AG10803 (cell line): Measurements from ENCODE around the gene KCMF1.
"Not testable (repeated sequence)": the region's sequence is repeated elsewhere in the genome, so short reads cannot be mapped to it uniquely, and the experiment has no call there.

Experiments used
- DNase-seq: peaks from one replicate; pipeline ENCODE4 v3.0.0; 2010; ENCODE audit warnings: low read depth
- H3K4me3 ChIP-seq: 2 replicates; pipeline ENCODE4 v1.5.1; 2011; ENCODE audit warnings: mild to moderate bottlenecking, low read length, control low read depth
- TF ChIP-seq, protein P1 (sequence below): conservative IDR thresholded peaks from 2 replicates; pipeline ENCODE4 v1.5.1; 2011; ENCODE audit warnings: mild to moderate bottlenecking, low read length, control low read depth, inconsistent platforms

Gene KCMF1

DNA sequence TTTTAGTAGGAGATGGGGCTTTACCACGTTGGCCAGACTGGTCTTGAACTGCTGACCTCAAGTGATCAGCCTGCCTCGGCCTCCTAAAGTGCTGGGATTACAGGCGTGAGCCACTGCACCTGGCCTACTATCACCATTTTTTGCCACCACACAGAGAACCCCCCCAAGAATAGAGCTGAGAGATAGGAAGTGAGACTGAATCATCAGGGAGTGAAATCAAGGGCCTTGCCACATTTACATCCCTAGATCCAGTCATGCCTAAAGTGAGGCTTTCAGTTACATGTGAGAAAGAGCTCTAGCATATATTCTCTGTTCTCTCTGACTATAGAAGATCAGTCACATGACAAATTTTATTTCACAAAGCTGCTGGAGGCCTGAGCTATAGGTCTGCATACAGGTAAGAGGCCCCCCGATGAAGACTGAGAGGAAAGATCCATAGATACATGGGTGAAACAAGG is 28.0 kb upstream of the KCMF1 start:
- DNase-seq: peak; percentile 31

GRCh38 chr2:84944295-84944909 is 26.6 kb upstream of the KCMF1 start:
- no peak overlapping the region for H3K4me3 ChIP-seq
- no peak for DNase-seq
- TF ChIP-seq, protein P1, sequence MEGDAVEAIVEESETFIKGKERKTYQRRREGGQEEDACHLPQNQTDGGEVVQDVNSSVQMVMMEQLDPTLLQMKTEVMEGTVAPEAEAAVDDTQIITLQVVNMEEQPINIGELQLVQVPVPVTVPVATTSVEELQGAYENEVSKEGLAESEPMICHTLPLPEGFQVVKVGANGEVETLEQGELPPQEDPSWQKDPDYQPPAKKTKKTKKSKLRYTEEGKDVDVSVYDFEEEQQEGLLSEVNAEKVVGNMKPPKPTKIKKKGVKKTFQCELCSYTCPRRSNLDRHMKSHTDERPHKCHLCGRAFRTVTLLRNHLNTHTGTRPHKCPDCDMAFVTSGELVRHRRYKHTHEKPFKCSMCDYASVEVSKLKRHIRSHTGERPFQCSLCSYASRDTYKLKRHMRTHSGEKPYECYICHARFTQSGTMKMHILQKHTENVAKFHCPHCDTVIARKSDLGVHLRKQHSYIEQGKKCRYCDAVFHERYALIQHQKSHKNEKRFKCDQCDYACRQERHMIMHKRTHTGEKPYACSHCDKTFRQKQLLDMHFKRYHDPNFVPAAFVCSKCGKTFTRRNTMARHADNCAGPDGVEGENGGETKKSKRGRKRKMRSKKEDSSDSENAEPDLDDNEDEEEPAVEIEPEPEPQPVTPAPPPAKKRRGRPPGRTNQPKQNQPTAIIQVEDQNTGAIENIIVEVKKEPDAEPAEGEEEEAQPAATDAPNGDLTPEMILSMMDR: no peak

More for the DNA sequence above, 28.0 kb upstream of the KCMF1 start:
- H3K4me3 ChIP-seq: no peak overlapping the region
- TF ChIP-seq, protein P1: no peak

DNA sequence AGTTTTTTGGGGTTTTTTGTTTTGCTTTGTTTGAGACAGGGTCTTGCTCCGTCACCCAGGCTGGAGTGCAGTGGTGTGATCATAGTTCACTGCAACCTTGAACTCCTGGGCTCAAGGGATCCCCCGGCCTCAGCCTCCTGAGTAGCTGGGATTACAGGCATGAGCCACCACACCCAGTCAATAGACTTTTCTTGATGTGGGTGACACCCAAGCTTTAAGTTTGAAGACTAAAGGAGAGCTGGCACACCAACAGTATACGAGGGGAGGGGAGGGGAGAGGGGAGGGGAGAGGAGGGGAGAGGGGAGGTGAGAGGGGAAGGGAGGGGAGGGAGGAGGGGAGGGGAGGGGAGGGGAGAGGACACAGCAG is 25.1 kb upstream of the KCMF1 start:
- DNase-seq, H3K4me3 ChIP-seq: not testable (repeated sequence)

DNA sequence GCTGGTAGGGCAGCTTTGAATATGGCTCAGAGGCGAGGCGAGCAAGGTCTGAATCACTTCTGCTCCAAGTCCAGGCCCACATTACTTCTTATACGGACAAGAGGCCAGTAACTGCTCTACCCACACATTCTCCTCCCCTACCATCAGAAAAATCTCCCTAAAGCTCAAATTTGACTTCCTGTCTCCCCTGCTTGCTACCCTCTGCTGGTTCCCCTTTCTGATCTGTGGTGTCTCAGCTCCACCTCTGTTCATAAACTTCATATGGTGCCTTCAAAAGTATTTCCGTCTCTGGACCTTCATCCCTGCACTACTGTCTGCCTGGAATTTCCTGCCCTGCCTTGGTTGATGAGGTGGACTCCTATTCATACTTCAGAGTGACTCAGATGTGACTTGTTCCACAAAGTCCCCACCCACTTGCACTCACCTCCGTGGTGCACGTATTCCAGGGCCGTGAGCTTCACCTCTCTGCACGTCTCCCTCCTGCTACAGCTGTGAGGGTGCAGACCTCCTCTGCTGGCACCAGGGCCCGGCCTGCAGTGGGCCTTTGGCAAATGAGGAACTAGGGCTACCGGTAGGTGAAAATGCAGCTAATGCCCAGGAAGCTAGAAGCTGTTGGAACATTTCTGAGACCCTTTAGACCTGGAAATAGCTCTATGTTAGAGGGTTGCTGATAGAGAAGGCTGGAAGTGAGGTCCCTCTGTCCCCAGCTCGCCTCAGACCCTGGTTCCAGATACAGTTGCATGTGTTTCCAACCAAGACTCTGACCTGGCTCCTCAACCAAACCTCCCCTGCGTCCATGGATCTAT is 24.6 kb upstream of the KCMF1 start:
- TF ChIP-seq, protein P1: 0 out of 2 replicates have a peak, but pooled peaks have one; percentile 13
- DNase-seq: peak; percentile 76
- no peak overlapping the region for H3K4me3 ChIP-seq

GRCh38 chr2:84947010-84947593 is 23.9 kb upstream of the KCMF1 start:
- DNase-seq: no peak
- TF ChIP-seq, protein P1: no peak
- H3K4me3 ChIP-seq: no peak overlapping the region

DNA sequence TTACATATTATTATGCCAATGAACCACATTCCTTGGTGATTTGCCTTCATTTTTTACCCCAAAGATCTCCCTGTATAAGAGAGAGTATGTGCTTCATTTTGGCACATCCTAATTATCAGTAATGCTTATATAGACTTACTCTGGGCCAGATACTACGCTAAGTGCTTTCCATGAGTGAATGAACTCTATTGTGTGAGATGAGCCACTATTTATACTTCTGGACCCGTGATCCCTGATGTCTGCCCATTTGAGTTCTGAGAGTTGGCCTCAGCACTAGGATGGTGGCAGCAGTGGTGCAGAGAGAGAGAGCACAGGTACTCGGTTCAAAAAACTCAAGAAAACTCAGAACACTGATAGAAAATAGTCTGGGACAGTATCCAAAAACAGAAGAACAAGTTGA is 17.4 kb upstream of the KCMF1 start:
- no peak overlapping the region for H3K4me3 ChIP-seq
- TF ChIP-seq, protein P1: no peak
- DNase-seq: no peak

- no peak for DNase-seq
- TF ChIP-seq, protein P1: no peak
- no peak overlapping the region for H3K4me3 ChIP-seq
These were observed 16.6 kb upstream of the KCMF1 start for GRCh38 chr2:84954329-84954728.
